Osteoblast (primary cell): Measurements from ENCODE around the gene ADGRA3. TPM values are rescaled to one million over a fixed set of nuclear protein-coding genes. Genes with fewer than 3 reads are reported as not detected.

Experiments used
- DNase-seq: peaks from one replicate; pipeline ENCODE4 v3.0.0; 2011; ENCODE audit warnings: low spot score, mixed read lengths; ENCODE audit not compliant: insufficient read length; ENCODE audit errors: missing footprints
- H2AFZ ChIP-seq: 2 replicates; pipeline ENCODE4 v1.6.0; 2011; ENCODE audit warnings: mild to moderate bottlenecking, low read length
- H3K27ac ChIP-seq: 2 replicates; pipeline ENCODE4 v1.5.1; 2011; ENCODE audit warnings: mild to moderate bottlenecking, low read depth, low read length, moderate library complexity
- H3K27me3 ChIP-seq: 2 replicates; pipeline ENCODE4 v1.6.0; 2012; ENCODE audit warnings: mild to moderate bottlenecking, control low read depth, inconsistent platforms, low read length, moderate library complexity; ENCODE audit not compliant: insufficient read depth
- H3K36me3 ChIP-seq: 2 replicates; pipeline ENCODE4 v1.5.1; 2011; ENCODE audit warnings: mild to moderate bottlenecking, low read length, control low read depth, moderate library complexity; ENCODE audit not compliant: insufficient read depth
- H3K4me1 ChIP-seq: 2 replicates; pipeline ENCODE4 v1.5.1; 2011; ENCODE audit warnings: mild to moderate bottlenecking, low read length, control low read depth, moderate library complexity; ENCODE audit not compliant: insufficient read depth
- H3K4me2 ChIP-seq: 2 replicates; pipeline ENCODE4 v1.6.0; 2011; ENCODE audit warnings: mild to moderate bottlenecking, low read length; ENCODE audit not compliant: insufficient read depth
- H3K4me3 ChIP-seq: fragments of 200-600 bp; sonication (generic); 3 replicates; pipeline ENCODE4 v1.5.1; 2012; ENCODE audit warnings: mild to moderate bottlenecking, low read length, inconsistent platforms; ENCODE audit not compliant: insufficient read depth
- H3K79me2 ChIP-seq: 2 replicates; pipeline ENCODE4 v1.6.0; 2012; ENCODE audit warnings: mild to moderate bottlenecking, low read length, control low read depth, inconsistent platforms; ENCODE audit not compliant: insufficient read depth
- H3K9me3 ChIP-seq: 2 replicates; pipeline ENCODE4 v1.5.1; 2011; ENCODE audit warnings: low read depth, low read length, control low read depth
- H4K20me1 ChIP-seq: 2 replicates; pipeline ENCODE4 v1.6.0; 2012; ENCODE audit warnings: mild to moderate bottlenecking, low read length, control low read depth; ENCODE audit not compliant: insufficient read depth
- CTCF ChIP-seq: IDR thresholded peaks from 2 replicates; pipeline ENCODE4 v1.5.1; 2011; ENCODE audit warnings: mild to moderate bottlenecking, low read depth, low read length, moderate library complexity; ENCODE audit errors: extremely low read depth
- total RNA-seq: library from RNA; depleted of rRNA; stranded (reverse); fragments of >200 nt; gene quantifications from 2 replicates; pipeline ENCODE4 v1.2.3, GENCODE V29; 2012

Gene ADGRA3, protein sequence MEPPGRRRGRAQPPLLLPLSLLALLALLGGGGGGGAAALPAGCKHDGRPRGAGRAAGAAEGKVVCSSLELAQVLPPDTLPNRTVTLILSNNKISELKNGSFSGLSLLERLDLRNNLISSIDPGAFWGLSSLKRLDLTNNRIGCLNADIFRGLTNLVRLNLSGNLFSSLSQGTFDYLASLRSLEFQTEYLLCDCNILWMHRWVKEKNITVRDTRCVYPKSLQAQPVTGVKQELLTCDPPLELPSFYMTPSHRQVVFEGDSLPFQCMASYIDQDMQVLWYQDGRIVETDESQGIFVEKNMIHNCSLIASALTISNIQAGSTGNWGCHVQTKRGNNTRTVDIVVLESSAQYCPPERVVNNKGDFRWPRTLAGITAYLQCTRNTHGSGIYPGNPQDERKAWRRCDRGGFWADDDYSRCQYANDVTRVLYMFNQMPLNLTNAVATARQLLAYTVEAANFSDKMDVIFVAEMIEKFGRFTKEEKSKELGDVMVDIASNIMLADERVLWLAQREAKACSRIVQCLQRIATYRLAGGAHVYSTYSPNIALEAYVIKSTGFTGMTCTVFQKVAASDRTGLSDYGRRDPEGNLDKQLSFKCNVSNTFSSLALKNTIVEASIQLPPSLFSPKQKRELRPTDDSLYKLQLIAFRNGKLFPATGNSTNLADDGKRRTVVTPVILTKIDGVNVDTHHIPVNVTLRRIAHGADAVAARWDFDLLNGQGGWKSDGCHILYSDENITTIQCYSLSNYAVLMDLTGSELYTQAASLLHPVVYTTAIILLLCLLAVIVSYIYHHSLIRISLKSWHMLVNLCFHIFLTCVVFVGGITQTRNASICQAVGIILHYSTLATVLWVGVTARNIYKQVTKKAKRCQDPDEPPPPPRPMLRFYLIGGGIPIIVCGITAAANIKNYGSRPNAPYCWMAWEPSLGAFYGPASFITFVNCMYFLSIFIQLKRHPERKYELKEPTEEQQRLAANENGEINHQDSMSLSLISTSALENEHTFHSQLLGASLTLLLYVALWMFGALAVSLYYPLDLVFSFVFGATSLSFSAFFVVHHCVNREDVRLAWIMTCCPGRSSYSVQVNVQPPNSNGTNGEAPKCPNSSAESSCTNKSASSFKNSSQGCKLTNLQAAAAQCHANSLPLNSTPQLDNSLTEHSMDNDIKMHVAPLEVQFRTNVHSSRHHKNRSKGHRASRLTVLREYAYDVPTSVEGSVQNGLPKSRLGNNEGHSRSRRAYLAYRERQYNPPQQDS (N-terminal part only)
- 25.3 and 26.2 TPM in 2 replicates for total RNA-seq

GRCh38 chr4:22515888-22516541 is at the start of gene ADGRA3:
TSS of gene ADGRA3 (minus strand) at chr4:22516066. CDS start at chr4:22515784, 282 bp downstream.
- Histone ChIP-seq H3K27ac (peak within 1 kb of the TSS; percentile 80), H3K79me2 (peaks cover 17% of the 10 kb centered on the region), H3K4me3 (peak within 1 kb of the TSS; percentile 68), H2AFZ (peak within 1 kb of the TSS; percentile 89), H3K4me2 (peak within 1 kb of the TSS; percentile 90), H3K4me1 (peaks cover 18% of the 10 kb centered on the region), H3K9me3 (no peaks in the 10 kb centered on the region), H3K27me3 (no peaks in the 10 kb centered on the region), H3K36me3 (no peaks in the 10 kb centered on the region), H4K20me1 (peaks cover 5% of the 10 kb centered on the region)
- peak; percentile 96 for DNase-seq
- no peak for TF ChIP-seq CTCF

DNA sequence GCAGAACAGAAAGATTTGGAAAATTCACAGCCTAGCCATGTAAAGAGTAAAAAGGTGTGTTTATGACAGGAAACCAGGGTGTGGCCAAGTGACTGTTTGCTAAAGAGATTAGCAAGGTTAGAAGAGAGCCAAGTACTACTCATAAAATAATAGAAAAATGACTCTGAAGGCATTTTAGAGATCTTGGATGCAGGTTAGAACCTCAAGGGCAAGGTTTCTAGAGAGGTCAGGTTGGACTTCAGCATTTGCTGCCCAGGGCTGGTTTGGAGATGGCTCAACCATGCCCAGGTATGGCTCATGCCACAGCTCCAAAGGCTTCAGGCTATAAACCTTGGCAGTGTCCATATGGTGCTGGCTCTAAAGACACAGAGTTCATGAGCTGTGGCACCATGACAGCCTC is 40.6 kb upstream of the ADGRA3 start:
- H4K20me1 ChIP-seq = no peaks in the 10 kb centered on the region
- H2AFZ ChIP-seq = no peak overlapping the region
- H3K9me3 ChIP-seq = no peaks in the 10 kb centered on the region
- no peak overlapping the region for H3K4me3 ChIP-seq
- H3K79me2 ChIP-seq = no peaks in the 10 kb centered on the region
- H3K4me2 ChIP-seq = no peak overlapping the region
- H3K27me3 ChIP-seq = no peaks in the 10 kb centered on the region
- no peak overlapping the region for H3K27ac ChIP-seq
- no peak for DNase-seq
- TF ChIP-seq CTCF = no peak
- no peaks in the 10 kb centered on the region for H3K36me3 ChIP-seq
- no peaks in the 10 kb centered on the region for H3K4me1 ChIP-seq

GRCh38 chr4:22554670-22555069 is 38.8 kb upstream of the ADGRA3 start:
- Histone ChIP-seq H2AFZ (no peak overlapping the region), H3K27me3 (no peaks in the 10 kb centered on the region), H3K4me2 (no peak overlapping the region), H3K9me3 (no peaks in the 10 kb centered on the region), H3K79me2 (no peaks in the 10 kb centered on the region), H4K20me1 (no peaks in the 10 kb centered on the region), H3K36me3 (no peaks in the 10 kb centered on the region), H3K27ac (no peak overlapping the region), H3K4me3 (no peak overlapping the region), H3K4me1 (no peaks in the 10 kb centered on the region)
- no peak for TF ChIP-seq CTCF
- no peak for DNase-seq
